Measurements from ENCODE around the gene APOBEC3F.
"Not testable (repeated sequence)": the region's sequence is repeated elsewhere in the genome, so short reads cannot be mapped to it uniquely, and the experiment has no call there.

APOBEC3F gene

DNA sequence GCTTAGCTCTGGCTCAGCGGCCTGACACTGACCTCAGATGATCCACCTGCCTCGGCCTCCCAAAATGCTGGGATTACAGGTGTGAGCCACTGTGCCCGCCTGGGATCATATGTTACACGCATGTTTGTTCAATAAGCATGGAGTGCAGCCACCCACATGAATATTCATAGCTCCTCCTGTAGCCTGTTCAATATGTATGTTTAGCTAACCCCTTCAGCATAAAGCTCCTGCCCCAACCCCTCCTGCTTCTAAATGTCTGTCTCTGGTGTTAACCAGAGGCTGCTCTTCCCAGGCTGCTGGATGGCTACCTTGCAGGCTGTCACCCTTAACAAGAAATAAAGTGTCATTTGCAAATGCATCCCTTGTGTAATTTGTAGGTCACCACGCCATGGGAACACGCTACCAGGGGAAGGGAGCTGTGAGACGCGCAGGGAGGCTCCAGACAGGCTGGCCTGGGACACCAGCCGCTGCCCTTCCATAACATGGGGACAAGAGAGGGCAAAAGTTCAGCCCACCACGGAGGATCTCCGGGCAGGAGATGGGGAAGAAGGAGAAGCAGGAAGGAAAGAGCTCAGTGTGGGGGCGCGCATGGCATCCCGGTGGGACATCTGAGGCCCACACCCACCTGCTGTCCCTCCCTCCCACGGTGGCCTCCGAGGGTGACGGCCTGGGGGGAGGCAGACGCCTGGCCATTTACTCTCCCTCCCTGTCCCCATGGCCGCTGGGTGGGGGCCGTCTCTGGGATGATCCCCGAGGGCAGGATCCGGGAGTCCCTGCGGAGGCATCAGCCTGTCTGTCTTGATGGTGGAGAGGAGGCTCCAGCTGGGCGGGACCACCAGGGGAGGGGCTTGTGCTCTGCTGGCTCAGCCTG, 35.7 kb downstream of the APOBEC3F start:
- not testable (repeated sequence) for DNase-seq

DNA sequence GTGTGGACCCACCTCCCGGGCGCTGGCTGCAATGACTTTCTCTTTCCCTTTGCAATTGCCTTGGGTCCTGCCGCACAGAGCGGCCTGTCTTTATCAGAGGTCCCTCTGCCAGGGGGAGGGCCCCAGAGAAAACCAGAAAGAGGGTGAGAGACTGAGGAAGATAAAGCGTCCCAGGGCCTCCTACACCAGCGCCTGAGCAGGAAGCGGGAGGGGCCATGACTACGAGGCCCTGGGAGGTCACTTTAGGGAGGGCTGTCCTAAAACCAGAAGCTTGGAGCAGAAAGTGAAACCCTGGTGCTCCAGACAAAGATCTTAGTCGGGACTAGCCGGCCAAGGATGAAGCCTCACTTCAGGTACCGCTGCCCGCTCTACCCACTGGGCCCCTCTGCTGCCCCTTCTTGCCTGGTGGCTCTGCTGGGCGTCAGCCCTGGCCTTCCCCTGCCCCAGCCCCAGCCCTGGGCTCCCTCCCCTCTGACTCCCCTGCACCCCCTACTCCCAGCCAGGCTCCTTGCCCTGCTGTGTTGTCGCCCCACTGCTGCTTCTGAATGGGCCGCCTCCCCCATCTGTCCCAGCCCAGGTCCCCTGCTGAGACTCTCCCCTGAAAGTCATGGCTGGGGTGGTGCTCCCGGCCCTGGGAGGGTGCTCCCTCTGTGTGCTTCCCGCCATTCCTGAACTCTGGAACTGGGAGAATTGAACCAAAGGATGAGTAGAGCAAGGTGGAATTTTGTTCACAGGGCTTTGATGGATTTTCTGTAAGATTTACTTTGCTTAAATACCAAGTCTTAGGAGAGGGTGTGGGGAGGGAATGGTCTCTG, 36.6 kb downstream of the APOBEC3F start, which contains the start of gene APOBEC3G:
Gene APOBEC3G (plus strand): TSS at position 250 of the 815 bp plus-strand sequence. CDS start 87 bp downstream, at position 337.
- DNase-seq, result peak; percentile 76

DNA sequence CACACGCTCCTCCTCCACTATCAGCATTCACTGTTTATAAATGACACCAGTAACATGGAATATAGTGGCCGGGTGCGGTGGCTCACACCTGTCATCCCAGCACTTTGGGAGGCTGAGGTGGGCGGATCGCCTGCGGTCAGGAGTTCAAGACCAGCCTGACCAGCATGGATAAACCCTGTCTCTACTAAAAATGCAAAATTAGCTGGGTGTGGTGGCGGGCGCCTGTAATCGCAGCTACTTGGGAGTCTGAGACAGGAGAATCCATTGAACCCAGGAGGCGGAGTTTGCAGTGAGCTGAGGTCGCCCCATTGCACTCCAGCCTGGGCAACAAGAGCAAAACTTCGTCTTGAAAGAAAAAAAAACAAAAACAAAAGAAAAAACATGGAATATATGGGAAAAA, 37.2 kb downstream of the APOBEC3F start:
- DNase-seq, result not testable (repeated sequence)

DNA sequence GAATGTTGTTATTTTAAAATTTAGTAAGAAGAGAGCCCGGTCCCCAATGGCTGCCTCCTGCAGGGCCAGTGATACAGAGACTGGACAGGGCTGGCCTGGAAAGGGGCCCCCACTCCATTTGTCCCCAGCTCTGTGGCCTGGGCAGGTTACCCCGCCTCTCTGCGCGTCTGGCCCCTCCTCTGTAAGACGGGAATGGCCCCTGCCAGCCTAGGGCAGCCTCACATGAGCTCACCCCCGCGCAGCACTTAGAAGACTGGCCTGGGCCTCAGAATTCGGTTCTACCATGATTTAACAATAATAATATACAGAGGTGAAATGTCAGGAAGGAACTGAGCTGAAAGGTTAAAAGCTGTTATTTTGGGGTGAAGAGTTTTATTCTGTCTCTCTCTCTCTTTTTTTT, 37.7 kb downstream of the APOBEC3F start:
- peak; percentile 44 to 52 for DNase-seq

DNA sequence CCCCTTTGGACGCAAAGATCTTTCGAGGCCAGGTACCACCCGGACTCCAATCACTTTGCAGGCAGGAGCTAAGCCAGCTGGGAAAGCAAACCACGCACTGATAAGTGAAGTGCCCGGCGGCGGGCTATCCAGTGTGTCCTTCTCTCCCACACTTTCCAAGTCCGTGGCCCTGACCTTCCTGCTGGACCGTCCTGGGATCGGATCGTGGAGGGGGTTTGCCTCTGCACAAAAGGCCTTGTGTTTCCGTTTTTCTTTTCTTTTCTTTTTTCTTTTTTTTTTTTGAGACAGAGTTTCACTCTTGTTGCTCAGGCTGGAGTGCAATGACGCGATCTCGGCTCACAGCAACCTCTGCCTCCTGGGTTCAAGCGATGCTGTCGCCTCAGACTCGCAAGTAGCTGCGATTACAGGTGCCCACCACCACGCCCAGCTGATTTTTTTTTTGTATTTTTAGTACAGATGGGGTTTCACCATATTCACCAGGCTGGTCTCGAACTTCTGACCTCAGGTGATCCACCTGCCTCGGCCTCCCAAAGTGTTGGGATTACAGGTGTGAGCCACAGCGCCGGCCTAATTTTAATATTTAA, 38.5 kb downstream of the APOBEC3F start:
- not testable (repeated sequence) for DNase-seq

DNA sequence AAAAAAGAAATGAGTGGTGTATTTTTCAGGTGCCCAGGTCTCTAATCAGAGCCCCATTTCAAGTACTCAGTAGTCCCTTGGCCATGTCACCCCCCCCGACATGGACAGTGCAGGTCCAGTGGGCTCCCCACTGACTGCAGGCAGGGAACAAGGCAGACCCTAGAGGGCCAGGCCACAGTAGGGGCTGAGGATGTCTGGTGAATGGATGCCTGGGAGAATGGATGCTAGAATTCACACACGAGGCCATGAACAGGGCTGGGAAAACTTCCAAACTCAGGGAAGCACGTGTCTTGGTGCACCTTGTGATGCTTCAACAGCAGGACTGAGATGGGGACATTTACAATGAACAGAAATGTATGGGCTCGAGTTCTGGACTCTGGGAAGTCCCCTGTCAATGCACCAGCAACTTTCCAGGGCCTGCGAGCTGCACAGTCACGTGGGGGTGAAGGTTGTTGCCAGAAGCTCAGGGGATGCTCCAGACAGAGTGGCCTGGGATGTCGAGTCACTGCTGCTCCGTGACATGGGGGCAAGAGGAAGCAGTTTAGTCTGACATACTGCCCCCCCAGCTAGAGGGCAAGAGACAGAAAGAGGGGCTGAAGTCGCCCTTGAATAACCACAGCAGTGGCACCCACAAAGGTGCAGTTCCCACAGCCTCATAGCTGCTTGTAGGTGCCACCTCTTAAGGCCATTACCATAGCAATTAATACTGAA, 39.5 kb downstream of the APOBEC3F start:
- DNase-seq, result peak; percentile 59 to 61

DNA sequence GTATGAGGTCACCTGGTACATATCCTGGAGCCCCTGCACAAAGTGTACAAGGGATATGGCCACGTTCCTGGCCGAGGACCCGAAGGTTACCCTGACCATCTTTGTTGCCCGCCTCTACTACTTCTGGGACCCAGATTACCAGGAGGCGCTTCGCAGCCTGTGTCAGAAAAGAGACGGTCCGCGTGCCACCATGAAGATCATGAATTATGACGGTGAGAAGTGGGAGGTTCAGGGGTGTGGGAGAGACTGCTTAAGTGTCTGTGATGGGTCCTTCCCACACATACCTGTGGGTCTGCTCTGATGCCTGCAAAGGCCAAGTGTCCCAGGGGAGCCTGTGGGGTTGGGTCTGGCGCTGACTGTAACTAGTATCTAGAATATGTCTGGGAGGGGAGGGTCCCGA, 40.4 kb downstream of the APOBEC3F start:
- DNase-seq, result no peak

DNA sequence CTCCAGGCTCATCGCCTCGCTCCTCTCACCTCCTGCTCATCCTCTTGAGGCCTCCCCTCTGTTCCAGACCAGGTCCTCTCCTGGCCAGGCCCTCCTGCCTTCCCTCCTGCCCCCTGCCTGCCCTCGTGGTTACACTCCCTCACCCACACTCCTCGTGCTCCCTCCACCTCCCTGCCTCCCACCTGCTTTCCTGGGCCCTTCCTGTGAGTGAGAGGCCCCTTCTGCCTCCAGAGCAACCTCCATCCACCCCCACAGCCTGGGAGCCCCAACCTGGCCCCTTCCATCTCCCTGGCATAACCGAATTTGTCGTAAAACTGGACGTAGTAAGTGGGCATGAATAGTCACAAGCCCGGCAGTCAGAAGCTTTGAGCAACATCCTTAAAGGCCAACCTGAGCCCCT, 40.9 kb downstream of the APOBEC3F start:
- no peak for DNase-seq

DNA sequence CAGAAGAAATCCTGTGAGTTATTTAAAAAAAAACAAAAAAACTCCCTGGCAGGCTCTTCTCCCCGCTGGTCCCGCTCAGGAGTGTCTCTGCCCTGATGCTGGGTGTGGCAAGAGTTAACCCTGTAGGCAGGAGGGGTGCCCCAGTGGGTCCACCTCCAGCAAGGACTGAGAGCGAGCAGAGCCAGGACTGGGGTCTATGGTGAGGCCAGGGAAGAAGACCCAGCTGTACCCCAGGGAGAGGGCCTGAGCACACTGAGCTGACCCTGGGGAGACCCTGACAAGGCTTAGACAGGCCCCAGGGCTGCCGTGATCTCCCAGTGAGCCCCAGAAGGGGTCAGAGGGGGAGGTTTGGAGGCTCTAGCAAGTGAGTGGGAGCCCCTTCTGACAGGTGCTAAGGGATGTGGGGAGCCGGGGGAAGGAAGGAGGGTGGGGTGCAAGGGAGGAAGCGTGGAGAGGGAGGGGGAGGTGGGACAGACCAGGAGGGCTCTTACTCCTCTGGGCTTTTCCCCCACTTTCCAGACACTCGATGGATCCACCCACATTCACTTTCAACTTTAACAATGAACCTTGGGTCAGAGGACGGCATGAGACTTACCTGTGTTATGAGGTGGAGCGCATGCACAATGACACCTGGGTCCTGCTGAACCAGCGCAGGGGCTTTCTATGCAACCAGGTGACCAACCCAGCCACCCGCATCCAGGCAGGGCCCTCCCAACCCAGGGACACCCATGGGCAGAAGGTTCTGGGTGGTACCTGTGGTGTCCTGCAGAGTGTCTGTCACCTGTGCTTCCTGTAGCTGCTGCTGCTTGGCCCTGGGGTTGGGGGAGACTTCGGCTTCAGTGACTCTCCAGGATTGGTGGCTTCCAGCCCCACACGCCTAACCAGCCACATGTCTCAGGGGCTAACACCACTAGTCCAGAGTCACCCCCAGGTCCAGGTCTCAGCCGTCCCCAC, 42.8 kb downstream of the APOBEC3F start:
- no peak for DNase-seq

DNA sequence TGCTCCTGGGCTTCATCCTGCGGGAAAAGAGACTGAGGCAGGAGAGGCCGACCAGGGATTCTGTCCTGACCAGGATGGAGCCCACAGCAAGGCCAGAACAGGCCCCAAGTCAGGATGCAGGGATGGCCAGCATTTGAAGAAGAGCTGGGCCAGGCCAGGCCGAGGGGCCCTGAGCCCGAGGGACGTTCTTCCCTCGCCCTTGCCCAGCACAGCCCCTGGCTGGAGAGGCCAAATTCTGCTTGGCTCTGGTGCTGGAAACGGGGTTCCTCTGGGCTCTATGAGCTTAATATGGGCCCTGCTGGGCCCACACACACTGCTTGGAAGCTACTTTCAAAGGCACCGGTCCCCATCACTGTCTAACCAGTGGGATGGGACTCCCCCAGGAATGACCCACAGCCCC, 44.0 kb downstream of the APOBEC3F start:
- no peak for DNase-seq

DNA sequence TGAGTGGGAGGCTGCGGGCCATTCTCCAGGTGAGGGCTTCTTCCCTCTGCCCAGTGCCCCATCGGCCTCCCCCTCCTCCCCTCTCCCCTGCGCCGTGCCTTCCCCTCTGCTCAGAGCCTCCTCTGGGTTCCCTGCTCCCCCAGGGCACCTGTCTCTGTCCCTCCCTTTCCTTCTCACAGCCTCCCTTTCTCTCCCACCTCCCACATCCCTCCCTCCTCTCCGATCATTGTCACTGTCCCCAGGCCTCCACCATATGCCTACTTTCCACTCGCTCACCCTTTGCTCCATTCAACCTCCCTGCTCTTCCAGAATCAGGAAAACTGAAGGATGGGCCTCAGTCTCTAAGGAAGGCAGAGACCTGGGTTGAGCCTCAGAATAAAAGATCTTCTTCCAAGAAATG, 46.4 kb downstream of the APOBEC3F start:
- DNase-seq, result no peak

DNA sequence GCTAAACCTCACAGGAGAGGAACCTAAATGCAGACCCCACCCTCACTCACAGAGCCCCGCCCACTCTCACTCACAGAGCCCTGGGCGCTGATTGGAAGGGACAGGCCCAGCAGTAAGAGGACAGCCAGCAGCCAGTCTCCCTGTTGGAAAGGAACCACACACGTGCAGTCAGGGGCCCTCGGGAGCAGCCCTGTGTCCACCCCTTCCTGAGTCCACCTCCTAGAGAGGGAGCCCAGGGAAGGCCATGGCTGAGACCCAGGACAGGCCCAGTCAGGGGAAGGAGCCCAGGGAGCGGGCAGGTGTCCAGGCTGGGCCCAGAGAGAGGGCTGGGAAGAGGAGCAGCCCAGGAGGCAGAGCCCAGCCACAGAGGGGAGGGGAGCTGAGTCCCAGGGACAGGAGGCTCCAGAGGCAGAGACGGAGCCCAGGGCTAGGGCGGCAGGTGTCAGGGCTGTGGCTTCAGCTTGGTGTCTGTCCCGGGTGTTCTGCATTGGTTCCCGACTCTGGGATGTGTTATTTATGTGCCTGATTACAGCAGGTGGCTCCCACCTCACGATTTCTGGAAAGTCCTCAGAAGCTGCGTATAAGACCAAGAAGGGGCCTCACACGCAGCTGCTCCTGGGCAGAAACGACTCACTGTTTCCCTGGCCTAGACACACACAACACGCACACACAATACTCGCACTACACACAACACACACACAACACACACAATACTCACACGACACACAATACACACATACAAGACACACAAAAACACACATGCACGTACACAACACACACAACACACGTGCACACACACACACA, 47.4 kb downstream of the APOBEC3F start:
- DNase-seq, result no peak

DNA sequence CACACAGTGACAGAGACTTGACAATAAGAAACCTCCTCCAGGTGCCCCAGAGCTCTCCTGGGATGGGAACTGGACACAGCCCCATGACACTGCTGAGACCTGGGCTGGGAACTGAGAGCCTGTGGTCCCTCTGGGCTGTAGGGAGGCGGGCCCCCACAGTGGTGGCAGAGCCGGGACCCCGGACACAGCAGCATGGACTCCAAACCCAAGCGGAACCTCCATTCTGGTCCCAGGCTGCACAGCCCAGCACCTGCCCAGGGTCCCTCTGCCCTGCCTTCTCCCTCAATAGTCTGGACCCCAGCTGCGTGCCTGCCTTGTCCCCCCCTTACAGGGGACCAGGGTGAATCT, 48.0 kb downstream of the APOBEC3F start:
- DNase-seq, result no peak

DNA sequence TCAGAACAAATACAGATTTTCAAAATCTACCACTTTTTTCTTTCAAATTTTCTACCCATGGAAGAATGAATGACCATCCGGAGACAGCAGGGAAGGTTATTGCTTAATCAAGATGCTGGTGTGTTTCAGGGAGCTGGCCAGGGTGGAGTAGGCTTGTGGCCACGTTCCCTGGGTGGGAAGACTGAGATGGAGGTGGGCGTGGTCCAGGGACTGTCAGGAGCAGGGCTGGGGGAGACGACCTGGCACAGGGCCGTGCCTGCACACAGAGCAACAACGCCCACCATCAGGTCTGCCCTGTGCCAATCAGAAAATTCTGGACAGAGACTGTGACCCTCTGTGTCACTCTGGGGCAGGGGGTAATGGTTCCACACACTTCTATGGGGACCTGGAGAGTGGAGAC, 49.3 kb downstream of the APOBEC3F start:
- no peak for DNase-seq

DNA sequence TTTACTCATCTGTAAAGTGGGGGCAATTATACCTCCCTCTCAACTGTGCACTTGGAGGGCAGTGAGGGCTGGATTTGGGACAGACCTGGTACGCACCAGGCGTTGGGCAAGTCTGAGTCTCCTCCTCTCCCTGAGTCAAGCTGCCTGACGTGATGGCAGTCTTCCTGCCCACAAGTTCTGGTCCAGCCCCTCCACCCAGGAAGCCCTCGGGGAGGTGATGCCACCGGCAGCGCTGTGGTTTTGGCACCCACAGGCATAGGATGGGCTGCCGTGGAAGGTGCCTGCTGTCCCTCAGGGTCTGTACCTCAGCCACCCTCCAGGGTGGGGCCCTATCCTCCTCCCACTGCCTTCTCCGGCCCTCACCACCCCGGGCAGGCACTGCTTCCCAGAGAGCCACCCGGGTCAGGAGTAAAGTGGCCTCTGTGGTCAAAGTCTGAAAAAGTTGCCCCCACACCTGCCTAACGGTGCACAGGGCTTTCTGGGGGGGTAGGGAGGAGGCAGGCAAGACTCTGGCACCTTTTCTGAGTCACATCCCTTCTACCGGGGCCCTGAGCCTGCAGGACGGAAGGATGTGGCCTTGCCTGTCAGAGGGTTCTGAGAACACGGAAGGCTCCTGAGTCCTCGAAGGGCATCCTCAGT, 49.9 kb downstream of the APOBEC3F start:
- peak; percentile 87 to 90 for DNase-seq

DNA sequence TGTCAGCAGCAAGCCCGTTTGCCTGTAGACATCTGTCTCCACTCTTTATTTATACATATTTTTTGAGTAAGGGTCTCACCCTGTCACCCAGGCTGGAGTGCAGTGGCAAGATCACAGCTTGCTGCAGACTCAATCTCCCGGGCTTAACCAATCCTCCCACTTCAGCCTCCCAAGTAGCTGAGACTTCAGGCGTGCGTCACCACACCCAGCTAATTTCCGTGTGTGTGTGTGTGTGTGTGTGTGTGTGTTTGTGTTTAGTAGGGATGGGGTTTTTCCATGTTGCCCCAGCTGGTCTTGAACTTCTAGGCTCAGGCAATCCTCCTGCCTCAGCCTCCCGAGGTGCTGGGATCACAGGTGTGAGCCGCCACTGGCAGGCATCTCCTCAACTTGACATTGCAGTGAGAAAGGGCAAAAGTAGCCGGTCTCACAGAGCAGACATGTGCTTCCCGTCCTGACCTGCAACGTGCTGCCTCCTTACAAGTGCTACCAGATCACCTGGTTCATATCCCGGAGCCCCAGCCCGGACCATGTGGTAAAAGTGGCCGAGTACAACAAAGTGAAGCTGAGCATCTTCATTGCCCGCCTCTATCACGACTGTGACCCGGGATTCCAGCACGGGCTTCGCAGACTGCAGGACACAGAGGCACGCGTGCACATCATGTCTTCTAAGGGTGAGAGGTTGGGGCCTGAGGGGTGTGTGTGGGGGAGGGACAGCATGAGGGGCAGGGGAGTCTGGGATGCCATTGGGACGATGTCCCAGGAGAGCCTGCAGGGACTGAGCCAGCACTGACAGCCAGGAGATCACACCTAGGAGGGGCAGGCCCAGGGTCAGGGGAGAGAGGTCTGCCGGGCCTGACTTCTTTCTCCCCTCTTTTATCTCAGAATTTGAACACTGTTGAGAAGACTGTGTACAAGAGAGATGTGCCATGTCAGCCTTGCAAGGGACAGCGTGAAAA, 50.7 kb downstream of the APOBEC3F start:
- DNase-seq, result no peak

DNA sequence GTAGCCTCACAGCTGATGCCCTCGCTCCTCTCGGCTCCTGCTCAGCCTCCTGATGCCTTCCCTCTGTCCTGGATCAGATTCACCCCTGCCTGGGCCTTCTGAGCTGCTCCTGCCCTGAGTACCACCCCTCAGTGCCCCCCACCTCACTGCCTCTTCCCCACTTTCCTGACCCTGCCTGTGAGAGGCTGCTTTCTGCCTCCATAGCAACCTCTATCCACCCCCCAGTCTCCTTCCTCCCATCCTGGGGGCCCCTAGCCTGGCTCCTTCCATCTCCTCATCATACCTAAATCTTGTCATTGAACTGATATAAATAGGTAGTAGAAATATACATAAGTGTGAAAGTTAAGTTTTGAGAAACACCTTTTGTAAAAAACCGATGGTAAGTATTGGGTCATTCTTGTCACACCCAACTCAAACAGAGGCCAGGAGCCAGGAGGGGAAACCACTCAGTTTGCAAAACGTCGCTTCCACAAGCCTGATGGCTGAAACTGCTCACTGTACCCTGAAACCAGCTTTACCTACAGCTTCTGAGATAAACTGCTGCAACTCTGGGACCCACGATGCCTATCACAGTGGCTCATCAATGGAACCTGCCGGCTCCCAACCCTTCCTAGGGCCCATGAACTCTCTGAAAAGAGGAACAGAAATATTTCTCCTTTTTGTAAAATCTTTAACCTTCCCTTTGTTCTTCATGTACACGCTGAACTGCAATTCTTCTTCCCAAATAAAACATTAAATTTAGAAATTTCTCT, 51.6 kb downstream of the APOBEC3F start:
- no peak for DNase-seq

DNA sequence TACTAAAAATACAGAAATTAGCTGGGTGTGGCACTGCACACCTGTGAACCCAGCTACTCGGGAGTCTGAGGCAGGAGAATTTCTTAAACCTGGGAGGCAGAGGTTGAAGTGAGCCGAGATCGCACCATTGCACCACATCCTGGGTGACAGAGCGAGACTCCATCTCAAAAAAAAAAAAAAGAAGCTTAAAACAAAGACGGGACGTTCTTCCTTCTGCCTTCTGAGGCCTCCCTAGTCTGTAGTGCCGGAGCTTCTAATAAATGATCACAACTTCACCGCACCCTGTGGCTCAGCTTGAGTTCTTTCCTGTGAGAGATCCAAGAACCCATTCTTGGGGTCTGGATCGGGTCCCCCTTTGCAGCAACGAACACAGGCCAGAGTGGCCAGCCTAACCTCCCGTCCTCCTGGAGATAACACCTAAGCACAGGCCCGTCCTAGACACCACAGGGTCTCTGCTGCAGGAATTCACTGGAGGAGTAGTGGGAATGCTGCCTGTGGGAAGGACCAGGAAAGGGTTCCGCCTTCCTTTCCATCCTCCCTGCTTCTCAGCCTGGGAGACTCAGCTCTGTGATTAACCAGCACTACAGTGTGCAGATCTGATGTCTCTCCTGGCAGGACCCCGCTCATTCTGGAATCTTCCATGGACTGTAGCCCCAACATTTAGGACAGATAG, 54.2 kb downstream of the APOBEC3F start:
- peak; percentile 41 to 55 for DNase-seq

Data from CD4-positive, alpha-beta T cell treated with Interleukin-1 beta for 1 hour (primary cell).